Measurements from ENCODE around the gene SLC22A16.
"Not testable (repeated sequence)": the region's sequence is repeated elsewhere in the genome, so short reads cannot be mapped to it uniquely, and the experiment has no call there.

Gene SLC22A16

DNA sequence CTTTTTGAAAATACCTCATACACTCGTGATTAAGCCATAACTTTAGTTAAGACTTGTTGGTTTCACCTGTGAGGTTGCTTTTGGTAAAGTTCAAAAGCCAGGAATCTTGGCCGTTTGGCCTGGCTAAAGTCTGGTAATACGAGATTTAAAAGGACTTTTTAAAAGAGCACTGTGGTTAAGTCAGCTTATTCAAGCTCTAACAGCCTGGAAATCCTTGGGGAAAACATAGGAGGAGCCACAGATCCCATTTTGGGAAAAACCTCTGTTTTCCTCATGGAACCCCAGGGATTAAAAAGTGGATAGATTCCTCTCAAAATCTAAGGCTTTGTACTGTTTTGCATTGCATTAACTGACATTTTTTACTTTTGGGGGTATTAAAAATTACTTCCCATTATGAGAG is 13.7 kb upstream of the SLC22A16 start:
- no peak for DNase-seq (ENCODE audit: low read depth in 2 of 2)

DNA sequence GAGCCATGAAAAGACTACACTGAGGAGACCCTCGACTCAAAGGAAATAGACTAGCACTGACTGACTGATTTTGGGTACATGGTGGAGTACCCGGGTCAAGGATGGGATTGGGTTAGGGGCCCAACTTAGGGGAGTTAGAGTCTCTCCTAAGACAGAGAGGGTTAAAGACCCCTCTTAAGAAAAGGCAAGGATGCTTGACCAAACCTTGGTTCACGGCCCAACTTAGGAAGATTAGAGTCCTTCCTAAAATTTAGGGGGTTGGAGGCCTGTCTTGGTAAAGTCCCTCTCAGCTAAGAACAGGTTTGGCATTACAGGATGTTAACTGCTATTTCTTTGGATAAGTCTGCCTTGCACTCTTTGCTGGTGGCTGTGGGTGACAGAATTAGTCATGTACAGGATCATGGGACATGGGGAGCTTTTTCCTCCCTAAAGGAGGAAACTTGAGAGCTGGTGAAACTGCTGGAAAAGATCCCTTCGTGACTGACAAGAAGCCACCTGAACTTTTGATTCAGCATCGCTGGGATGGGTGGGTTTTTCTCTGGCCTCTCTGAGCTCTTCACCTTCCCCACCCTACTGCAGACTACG is 12.3 kb upstream of the SLC22A16 start:
- no peak for DNase-seq (ENCODE audit: low read depth in 2 of 2)

DNA sequence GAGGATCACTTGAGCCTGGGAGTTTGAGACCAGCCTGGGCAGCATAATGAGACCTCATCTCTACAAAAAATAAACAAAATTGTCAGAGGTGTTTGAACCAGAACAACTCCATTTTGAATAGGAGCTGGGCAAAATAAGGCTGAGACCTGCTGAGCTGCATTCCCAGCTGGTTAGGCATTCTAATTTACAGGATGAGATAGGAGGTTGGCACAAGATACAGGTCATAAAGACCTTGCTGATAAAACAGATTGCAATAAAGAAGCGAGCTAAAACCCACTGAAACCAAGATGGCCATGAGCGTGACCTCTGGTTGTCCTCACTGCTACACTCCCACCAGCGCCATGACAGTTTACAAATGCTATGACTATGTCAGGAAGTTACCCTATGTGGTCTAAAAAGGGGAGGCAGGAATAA is 11.6 kb upstream of the SLC22A16 start:
- not testable (repeated sequence) for DNase-seq (ENCODE audit: low read depth in 2 of 2)

DNA sequence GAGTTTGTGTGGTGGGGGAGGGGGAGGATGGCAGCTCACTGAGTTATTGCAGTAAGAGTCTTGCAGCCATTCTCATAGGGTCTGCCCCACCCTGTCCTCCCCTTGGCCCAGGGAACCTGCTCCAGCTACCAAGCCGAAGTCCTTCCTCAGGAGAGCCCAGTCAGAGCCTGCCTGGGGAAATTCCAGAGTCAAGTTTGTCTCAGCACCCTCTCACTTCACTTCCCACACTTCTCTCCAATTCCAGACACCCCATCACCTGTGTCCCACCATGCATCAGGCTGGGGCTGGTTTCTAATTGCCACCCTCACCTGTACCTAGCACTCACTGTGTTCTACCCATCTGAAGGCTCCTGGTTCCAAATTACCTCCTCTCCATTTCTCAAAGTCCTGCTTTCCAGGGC is 10.3 kb upstream of the SLC22A16 start:
- no peak for DNase-seq (ENCODE audit: low read depth in 2 of 2)

GRCh38 chr6:110485491-110485890 is 9.1 kb upstream of the SLC22A16 start:
- DNase-seq (ENCODE audit: low read depth in 2 of 2), result no peak

- no peak for DNase-seq (ENCODE audit: low read depth in 2 of 2)
Measured at GRCh38 chr6:110484321-110484720, 7.9 kb upstream of the SLC22A16 start.

GRCh38 chr6:110482774-110483400 is 6.5 kb upstream of the SLC22A16 start:
- no peak for DNase-seq (ENCODE audit: low read depth in 2 of 2)

GRCh38 chr6:110481081-110481480 is 4.7 kb upstream of the SLC22A16 start:
- no peak for DNase-seq (ENCODE audit: low read depth in 2 of 2)

GRCh38 chr6:110475066-110475653 is 1.3 kb downstream of the SLC22A16 start:
- DNase-seq (ENCODE audit: low read depth in 2 of 2), result no peak

DNA sequence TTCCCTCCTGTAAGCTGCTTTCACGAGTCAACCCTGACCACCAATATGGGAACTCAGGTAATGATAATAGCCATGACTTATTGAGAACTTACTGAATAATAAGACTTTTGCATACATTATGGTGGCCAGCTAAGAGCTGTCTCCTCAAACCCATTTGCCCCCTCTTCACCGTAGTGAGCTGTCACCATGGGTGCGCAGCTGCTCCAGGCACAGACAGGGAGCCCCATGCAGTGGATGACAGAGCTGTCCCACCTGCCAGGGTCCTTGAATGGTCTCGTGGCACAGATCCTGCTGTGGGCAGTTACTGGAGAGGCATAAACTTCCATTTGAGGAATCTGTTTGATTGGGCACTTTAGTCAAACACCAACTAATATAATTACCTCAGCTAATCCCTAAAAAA is 1.9 kb downstream of the SLC22A16 start:
- no peak for DNase-seq (ENCODE audit: low read depth in 2 of 2)

- DNase-seq (ENCODE audit: low read depth in 2 of 2), result no peak
Measured at GRCh38 chr6:110472739-110473138, 3.7 kb downstream of the SLC22A16 start.

DNA sequence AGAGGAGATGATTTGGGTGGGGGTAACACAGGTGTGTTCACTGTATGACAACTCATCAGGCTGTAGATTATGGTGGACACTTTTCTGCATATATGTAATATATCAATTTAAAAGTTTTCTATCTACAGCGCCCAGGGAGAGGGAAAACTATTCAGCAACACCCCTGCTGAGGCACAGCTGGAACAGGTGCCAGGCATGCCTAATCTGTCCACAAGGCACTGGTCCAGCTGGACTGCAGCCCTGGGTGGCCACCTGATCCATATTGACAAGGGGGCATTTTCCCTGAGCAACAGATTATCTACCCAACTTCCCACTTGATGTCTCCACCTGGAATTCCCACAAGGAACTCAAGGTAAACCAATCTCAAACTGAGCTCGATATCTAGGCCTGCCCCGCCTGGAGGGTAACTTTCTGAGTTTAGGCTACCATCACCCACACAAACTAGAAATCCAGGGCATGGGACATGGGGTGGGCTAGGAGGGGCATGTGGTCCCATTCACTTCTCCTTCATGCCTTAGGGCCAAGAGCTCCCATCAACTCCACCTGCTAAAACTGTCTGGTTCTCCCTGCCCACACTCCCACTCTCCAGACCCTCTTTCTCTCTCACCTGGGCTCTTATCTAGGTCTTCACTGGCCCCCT is 4.6 kb downstream of the SLC22A16 start:
- DNase-seq (ENCODE audit: low read depth in 2 of 2), result no peak

- no peak for DNase-seq (ENCODE audit: low read depth in 2 of 2)
Measured at GRCh38 chr6:110468731-110469130, 7.7 kb downstream of the SLC22A16 start.

DNA sequence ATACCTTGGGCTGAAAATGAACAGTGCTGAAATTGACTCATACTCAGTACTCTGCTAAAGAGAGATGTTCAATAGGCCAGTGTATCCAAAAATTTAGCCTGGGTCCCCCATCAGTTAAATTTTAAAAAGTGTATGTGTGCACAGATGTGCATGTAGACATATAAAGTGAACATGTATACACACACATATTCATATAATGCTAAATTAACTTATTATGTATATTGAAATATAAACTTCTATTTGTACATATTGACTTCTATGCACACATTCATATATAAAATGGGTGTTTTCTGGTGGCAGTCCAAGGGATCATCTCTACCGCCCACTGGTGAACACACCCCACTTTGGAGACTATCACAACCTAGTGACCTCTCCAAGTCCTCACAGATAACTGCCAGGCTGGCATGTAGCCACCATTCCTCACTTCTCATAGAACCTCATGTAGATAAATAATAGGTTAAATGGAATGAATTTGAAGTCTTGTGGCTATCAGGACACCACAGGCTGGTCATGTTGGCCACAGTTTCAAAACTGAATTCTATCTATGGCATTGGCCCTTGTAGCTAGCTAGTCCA is 8.8 kb downstream of the SLC22A16 start:
- DNase-seq (ENCODE audit: low read depth in 2 of 2), result no peak

DNA sequence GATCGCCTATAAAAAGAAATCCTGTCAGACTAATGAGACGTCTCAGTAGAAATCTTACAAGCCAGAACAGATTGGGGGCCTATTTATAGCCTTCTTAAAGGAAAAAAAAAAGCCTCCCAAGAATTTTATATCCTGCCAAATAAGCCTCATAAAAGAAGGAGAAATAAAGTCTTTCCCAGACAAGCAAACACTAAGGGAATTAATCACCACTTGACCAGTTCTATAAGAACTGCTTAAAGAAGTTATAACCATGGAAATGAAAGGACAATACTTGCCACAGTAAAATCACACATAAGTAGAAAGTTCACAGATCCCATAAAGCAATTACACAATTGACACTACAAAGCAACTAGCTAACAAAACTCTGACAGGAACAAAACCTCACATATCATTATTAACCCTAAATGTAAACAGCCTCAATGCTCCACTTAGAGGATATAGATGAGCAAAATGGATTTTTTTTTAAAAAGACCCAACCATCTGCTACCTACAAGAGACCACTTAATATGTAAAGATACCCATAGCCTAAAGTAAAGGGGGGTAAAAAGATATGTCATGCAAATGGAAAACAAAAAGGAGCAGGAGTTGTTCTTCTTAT is 13.4 kb downstream of the SLC22A16 start:
- DNase-seq (ENCODE audit: low read depth in 2 of 2), result no peak

GRCh38 chr6:110461376-110461775 is 15.0 kb downstream of the SLC22A16 start:
- DNase-seq (ENCODE audit: low read depth in 2 of 2), result no peak

- DNase-seq (ENCODE audit: low read depth in 2 of 2), result no peak
Measured at GRCh38 chr6:110459137-110459536, 17.3 kb downstream of the SLC22A16 start.

- no peak for DNase-seq (ENCODE audit: low read depth in 2 of 2)
Measured at GRCh38 chr6:110458476-110458875, 17.9 kb downstream of the SLC22A16 start.

- DNase-seq (ENCODE audit: low read depth in 2 of 2), result not testable (repeated sequence)
Measured at GRCh38 chr6:110457567-110458175, 18.7 kb downstream of the SLC22A16 start.

DNA sequence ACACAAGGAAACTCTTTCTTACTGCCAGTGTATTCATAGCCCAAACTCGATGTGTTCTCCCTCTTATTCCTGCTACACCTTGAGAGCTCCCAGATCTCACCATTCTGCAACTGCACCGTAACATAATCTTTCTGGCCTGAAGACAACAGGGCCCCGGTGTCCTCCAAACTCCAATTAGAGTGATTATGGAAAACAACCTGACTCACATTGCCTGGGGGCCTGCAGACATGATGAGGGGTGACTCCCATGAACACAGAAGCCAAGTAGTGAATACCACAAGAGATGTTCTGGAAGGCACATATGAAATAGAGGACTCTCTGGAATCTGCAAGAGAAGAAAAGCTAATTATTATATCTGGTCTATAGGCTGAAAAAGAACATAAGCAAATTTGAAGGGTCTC is 19.7 kb downstream of the SLC22A16 start:
- DNase-seq (ENCODE audit: low read depth in 2 of 2), result no peak

GRCh38 chr6:110449541-110449895 is 26.9 kb downstream of the SLC22A16 start:
- no peak for DNase-seq (ENCODE audit: low read depth in 2 of 2)
